MG63 (cell line): ENCODE data around the gene PLA2G15. TPM values are rescaled to one million over a fixed set of nuclear protein-coding genes. Genes with fewer than 3 reads are reported as not detected.

ENCODE experiments used
- DNase-seq: peaks from one replicate; pipeline ENCODE4 v3.0.0-alpha.2; 2020
- H3K27me3 ChIP-seq: fragments of 250-450 bp; sonication (Bioruptor Pico); 2 replicates; pipeline ENCODE4 v1.5.1; 2020; ENCODE audit warnings: mild to moderate bottlenecking, moderate library complexity
- H3K36me3 ChIP-seq: fragments of 250-450 bp; sonication (Bioruptor Pico); 2 replicates; pipeline ENCODE4 v1.5.1; 2020; ENCODE audit warnings: mild to moderate bottlenecking, moderate library complexity
- H3K4me3 ChIP-seq: fragments of 250-450 bp; sonication (Bioruptor Pico); 2 replicates; pipeline ENCODE4 v1.5.1; 2020; ENCODE audit warnings: mild to moderate bottlenecking, moderate library complexity
- H3K9me3 ChIP-seq: fragments of 250-450 bp; sonication (Bioruptor Pico); 2 replicates; pipeline ENCODE4 v1.5.1; 2020; ENCODE audit warnings: mild to moderate bottlenecking, moderate library complexity
- total RNA-seq: library from RNA; depleted of rRNA; stranded (reverse); fragments of >200 nt; shearing (Covaris generic); gene quantifications from 2 replicates; pipeline ENCODE4 v1.2.3, GENCODE V29; 2014; ENCODE audit warnings: low replicate concordance; rRNA removed

PLA2G15 gene
- total RNA-seq, 1 experiment from 2014 or later: 13.7 TPM

DNA sequence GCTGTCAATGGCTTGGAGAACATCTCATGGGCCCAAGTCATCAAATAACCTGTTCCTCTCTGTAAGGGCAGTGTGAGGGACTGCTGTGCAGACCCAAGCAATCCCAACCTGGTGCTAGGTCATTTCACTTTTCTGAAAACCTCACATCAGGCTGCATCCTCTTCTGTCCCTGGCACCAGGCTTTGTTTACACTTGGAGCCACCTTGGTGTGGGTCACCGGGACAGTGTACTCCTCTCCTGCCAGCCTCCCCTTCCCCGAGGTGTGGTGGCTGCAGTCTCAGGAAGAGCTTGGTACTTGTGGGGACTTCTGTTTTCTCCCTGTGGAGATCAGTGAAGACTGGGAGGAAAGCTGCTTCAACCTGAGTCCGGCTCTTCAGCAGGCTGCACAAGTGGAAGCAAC is 53.1 kb downstream of the PLA2G15 start:
- Histone ChIP-seq H3K36me3 (peaks cover 51% of the 10 kb centered on the region), H3K9me3 (no peaks in the 10 kb centered on the region), H3K27me3 (no peaks in the 10 kb centered on the region), H3K4me3 (no peak overlapping the region)
- DNase-seq: no peak

DNA sequence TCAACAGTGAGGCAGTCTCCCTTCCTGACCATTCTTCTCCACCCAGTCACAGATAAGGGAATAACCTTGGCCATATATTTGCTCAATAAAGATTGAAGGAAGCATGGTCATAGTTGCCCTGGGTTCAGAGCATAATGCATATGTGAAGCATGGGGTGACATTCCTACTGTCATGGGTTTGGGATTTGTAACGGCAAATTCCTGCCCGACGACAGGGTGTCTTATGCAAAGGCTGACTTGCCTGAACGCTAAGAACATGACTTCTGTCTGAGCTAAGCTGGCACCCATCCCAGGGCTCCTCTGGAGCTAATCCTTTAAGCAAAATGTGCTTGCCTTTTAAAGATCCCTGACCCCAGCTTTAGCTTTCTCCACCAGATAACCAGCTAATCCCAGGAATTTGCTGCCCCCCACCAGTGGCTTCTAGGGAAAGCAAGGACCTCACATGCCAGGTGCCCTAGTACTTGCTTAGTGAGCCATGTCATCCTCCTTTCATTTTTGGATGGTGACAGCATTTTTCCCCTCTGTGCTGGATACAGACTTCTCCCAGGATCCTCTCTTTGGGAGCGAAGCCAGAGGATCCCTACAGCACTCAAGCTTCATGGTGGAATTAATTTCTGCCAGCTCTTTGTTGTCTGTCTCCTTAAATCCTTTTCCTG is 53.9 kb downstream of the PLA2G15 start:
- peaks cover 53% of the 10 kb centered on the region for H3K36me3 ChIP-seq
- H3K27me3 ChIP-seq: no peaks in the 10 kb centered on the region
- peak; percentile 76 for DNase-seq
- no peak overlapping the region for H3K4me3 ChIP-seq
- H3K9me3 ChIP-seq: no peaks in the 10 kb centered on the region

DNA sequence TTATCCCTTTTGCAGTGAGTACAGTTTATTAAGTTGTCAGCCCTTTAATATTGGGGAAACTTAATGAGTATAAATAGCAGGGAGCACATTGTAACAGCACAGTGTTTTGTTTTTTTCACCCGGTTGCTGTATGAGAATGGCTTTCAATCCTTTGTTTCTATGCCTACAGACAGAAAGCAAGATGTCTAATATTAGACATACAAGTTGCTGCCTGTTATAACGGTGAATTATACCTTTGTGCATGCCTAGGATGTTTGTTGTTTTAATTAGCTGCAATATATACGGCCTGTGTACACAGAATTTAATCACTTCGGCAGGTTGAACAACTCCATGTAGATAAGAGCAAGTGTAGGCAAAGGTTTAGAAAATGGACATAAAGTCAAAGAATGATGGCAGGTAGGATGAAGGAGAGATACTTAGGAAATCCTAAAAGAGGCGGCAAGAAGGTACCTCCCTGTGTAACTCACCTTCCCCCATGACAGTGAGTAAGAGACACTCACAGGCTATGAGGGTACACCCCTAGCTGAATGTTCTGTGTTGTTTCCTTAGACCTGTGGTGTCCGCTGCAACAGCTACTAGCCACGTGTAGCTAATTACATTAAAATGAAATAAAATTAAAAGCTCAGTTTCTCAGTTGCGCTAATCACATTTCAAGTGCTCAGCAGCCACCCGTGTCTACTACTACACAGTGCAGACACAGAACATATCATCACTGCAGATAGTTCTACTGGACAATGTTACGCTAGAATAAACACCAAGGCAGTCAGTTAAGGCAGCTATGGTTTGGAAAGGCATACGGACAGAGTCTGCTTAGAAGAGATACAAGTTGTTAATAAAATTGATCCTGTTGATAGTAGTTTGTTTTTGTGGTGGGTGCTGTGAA is 54.6 kb downstream of the PLA2G15 start:
- Histone ChIP-seq H3K9me3 (no peaks in the 10 kb centered on the region), H3K4me3 (no peak overlapping the region), H3K36me3 (peaks cover 53% of the 10 kb centered on the region), H3K27me3 (no peaks in the 10 kb centered on the region)
- DNase-seq: no peak

DNA sequence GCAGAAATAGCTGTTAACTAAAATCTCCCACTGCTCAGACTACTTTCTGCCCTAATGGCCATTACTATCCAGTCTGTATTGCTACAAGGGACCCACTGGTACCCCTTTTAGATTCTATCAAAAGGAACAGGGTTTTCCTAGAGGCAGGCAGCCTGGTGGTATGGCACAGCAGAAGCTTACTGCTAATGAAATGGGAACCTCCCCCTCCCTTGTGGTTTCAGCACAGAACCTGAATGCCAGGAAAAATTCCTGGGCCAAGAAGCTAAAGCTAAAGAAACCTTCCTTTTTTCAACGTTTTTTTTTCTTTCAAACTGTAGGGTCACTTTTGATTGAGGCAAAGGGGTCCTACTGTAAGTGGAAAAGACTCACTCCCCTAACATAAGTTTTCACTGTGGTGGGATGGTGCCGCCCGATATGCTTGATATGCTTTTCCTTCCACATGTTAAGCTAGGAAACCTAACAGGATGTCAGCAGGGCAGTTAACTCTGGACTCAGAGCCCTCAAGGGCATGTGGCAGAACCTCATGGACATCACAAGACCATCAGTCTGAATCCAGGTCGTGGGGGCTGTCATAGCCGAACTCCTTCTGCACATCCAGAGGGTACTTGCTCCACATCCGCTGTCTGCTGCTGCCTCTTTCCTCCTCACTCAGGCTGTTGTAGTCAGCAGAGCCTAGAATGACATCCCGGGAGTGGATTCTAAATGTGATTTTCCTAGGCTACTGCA is 55.7 kb downstream of the PLA2G15 start:
- peaks cover 53% of the 10 kb centered on the region for H3K36me3 ChIP-seq

DNA sequence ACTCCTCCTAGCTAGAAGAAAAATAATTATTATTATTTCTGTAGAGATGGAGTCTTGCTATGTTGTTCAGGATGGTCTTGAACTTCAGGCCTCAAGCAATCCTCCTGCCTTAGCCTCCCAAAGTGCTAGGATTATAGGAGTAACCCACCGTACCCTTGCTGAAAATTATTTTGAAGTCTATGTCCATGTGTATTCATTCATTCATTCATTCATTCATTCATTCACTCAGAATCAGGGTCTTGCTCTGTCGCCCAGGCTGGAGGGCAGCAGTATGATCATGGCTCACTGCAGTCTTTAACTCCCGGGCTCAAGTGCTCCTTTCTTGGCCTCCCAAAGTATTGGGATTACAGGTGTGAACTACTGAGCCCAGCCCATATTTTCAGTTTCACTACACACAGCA is 61.5 kb downstream of the PLA2G15 start:
- Histone ChIP-seq H3K27me3 (no peaks in the 10 kb centered on the region), H3K36me3 (peaks cover 31% of the 10 kb centered on the region), H3K4me3 (no peak overlapping the region), H3K9me3 (no peaks in the 10 kb centered on the region)
- no peak for DNase-seq

More for the DNA sequence above, 55.7 kb downstream of the PLA2G15 start:
- no peaks in the 10 kb centered on the region for H3K9me3 ChIP-seq
- H3K27me3 ChIP-seq: no peaks in the 10 kb centered on the region
- H3K4me3 ChIP-seq: no peak overlapping the region
- DNase-seq: no peak

DNA sequence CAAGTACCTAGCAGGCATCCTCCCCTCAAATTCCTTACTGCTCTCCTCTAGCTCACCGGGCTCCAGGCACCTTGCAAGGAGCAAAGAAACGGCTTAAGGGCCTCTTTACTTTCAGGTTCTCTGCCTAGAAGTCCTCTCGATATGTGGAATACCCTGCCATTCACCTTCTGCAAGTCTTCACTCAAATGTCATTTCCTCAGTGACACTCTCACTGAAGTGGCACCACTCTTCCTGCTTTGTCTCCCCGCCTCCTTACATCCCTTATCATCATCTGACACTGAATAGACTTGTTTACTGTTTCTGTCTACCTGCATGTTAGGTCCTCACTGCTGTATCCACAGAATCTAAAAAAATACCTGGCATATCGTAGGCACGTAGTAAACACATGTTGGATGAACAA is 64.6 kb downstream of the PLA2G15 start:
- Histone ChIP-seq H3K36me3 (peaks cover 24% of the 10 kb centered on the region), H3K9me3 (no peaks in the 10 kb centered on the region), H3K27me3 (no peaks in the 10 kb centered on the region), H3K4me3 (peak overlapping the region; percentile 72)
- no peak for DNase-seq

DNA sequence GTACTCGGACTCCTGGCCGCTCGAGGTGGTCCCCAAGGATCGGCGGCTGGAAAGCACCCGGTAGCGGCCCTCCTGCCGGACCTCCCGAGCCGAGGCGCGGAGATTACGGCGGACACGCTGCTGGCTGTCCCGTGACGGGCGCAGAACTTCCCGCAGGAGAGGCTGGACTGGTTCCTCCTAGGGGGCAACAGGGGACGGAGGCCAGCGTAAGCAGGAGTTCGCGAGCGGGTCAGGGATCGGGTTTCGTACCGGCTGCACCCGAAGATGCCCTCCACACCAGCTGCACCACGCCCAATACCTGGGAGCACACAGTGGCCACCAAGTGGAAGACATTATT is 65.2 kb downstream of the PLA2G15 start:
- DNase-seq: no peak
- Histone ChIP-seq H3K36me3 (peaks cover 24% of the 10 kb centered on the region), H3K9me3 (no peaks in the 10 kb centered on the region), H3K4me3 (peak overlapping the region; percentile 72), H3K27me3 (no peaks in the 10 kb centered on the region)

Other genes with a start within 250 kb of the PLA2G15 start
- gene DPEP2, start 245.9 kb upstream of the PLA2G15 start, total RNA-seq: not detected in 2 replicates
- gene DPEP2NB, start 229.5 kb upstream of the PLA2G15 start, total RNA-seq: not detected in 2 replicates
- gene DDX28, start 222.1 kb upstream of the PLA2G15 start, total RNA-seq: 17.9 and 18.0 TPM in 2 replicates
- 16.9 and 25.0 TPM in 2 replicates for gene DUS2, start 222.1 kb upstream of the PLA2G15 start, total RNA-seq
- gene NFATC3, start 160.0 kb upstream of the PLA2G15 start, total RNA-seq: 4.5 and 4.6 TPM in 2 replicates
- 0.36 TPM in 1 of 2 replicates, not detected in the other for gene ESRP2, start 9.2 kb upstream of the PLA2G15 start, total RNA-seq
- gene SLC7A6, start 19.2 kb downstream of the PLA2G15 start, total RNA-seq: 3.9 and 6.5 TPM in 2 replicates
- gene SLC7A6OS, start 65.6 kb downstream of the PLA2G15 start, total RNA-seq: 5.5 and 5.7 TPM in 2 replicates
- gene PRMT7, start 65.6 kb downstream of the PLA2G15 start, total RNA-seq: 42.5 and 81.1 TPM in 2 replicates
- gene SMPD3, start 203.1 kb downstream of the PLA2G15 start, total RNA-seq: not detected in 2 replicates